HG03045 (cell line): Measurements from ENCODE around the gene ODF4.
"Not testable (repeated sequence)": the region's sequence is repeated elsewhere in the genome, so short reads cannot be mapped to it uniquely, and the experiment has no call there.

ENCODE experiments used
- ATAC-seq: cut with Tn5 transposase; IDR thresholded peaks from one replicate; pipeline ENCODE4 v1.9.1; 2021; ENCODE audit warnings: mild to moderate bottlenecking, moderate library complexity; ENCODE audit not compliant: unreplicated experiment

ODF4 gene

GRCh38 chr17:8324923-8325322 lies 14.7 kb upstream of the ODF4 start:
- no peak for ATAC-seq

- no peak for ATAC-seq
Measured at GRCh38 chr17:8326511-8327302, 12.9 kb upstream of the ODF4 start.

- ATAC-seq = no peak
Measured at GRCh38 chr17:8327303-8327649, 12.4 kb upstream of the ODF4 start.

- ATAC-seq = no peak
Measured at GRCh38 chr17:8332128-8332527, 7.5 kb upstream of the ODF4 start.

- no peak for ATAC-seq
Measured at GRCh38 chr17:8332688-8333087, 7.0 kb upstream of the ODF4 start.

- ATAC-seq = no peak
Measured at GRCh38 chr17:8333281-8333680, 6.4 kb upstream of the ODF4 start.

GRCh38 chr17:8337802-8338752 lies 1.6 kb upstream of the ODF4 start:
- ATAC-seq = no peak

GRCh38 chr17:8338753-8339140 lies 893 bp upstream of the ODF4 start:
- no peak for ATAC-seq

- no peak for ATAC-seq
Measured at GRCh38 chr17:8341456-8341855, 1.8 kb downstream of the ODF4 start.

GRCh38 chr17:8345052-8345690 lies 5.5 kb downstream of the ODF4 start:
- ATAC-seq = no peak

- ATAC-seq = no peak
Measured at GRCh38 chr17:8345951-8346665, 6.5 kb downstream of the ODF4 start.

GRCh38 chr17:8347001-8347400 lies 7.4 kb downstream of the ODF4 start:
- not testable (repeated sequence) for ATAC-seq

GRCh38 chr17:8350339-8350738 lies 10.7 kb downstream of the ODF4 start:
- no peak for ATAC-seq

GRCh38 chr17:8353736-8354135 lies 14.1 kb downstream of the ODF4 start:
- ATAC-seq = no peak

GRCh38 chr17:8354236-8354635 lies 14.6 kb downstream of the ODF4 start:
- ATAC-seq = no peak

GRCh38 chr17:8357910-8358309 lies 18.3 kb downstream of the ODF4 start:
- no peak for ATAC-seq

- ATAC-seq = no peak
Measured at GRCh38 chr17:8359769-8360168, 20.1 kb downstream of the ODF4 start.

GRCh38 chr17:8360260-8360659 lies 20.6 kb downstream of the ODF4 start:
- ATAC-seq = no peak

GRCh38 chr17:8360751-8361150 lies 21.1 kb downstream of the ODF4 start:
- ATAC-seq = no peak

GRCh38 chr17:8362651-8363332 lies 23.2 kb downstream of the ODF4 start:
- no peak for ATAC-seq
